ENCODE results near the gene GALNS. TPM values are rescaled to one million over a fixed set of nuclear protein-coding genes. Genes with fewer than 3 reads are reported as not detected.

The GALNS gene
- total RNA-seq, 1 donor from 2014 or later, result 62.2 TPM

DNA sequence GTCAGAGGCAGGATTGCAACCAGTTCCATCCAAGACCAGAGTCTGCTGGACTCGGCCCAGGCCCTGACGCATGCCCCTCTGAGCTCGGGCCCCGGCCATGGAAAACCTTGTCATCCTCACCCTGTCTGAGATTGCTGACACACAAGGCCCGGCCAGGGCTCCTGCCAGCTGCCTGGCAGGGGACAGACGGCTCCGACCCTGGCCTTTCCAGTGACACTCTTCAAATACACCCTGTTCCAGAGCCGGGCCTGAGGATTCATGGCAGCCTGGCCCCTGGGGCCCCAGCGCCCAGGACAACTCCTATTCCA lies 12.9 kb upstream of the GALNS start:
- Histone ChIP-seq H3K9me3 (no peaks in the 10 kb centered on the region), H3K27ac (no peak overlapping the region), H3K4me1 (no peaks in the 10 kb centered on the region), H3K4me3 (no peak overlapping the region), H3K36me3 (no peaks in the 10 kb centered on the region), H3K27me3 (no peaks in the 10 kb centered on the region)
- intact Hi-C loops (cut with DNase I), result no loop called here
- TF ChIP-seq, protein P1, sequence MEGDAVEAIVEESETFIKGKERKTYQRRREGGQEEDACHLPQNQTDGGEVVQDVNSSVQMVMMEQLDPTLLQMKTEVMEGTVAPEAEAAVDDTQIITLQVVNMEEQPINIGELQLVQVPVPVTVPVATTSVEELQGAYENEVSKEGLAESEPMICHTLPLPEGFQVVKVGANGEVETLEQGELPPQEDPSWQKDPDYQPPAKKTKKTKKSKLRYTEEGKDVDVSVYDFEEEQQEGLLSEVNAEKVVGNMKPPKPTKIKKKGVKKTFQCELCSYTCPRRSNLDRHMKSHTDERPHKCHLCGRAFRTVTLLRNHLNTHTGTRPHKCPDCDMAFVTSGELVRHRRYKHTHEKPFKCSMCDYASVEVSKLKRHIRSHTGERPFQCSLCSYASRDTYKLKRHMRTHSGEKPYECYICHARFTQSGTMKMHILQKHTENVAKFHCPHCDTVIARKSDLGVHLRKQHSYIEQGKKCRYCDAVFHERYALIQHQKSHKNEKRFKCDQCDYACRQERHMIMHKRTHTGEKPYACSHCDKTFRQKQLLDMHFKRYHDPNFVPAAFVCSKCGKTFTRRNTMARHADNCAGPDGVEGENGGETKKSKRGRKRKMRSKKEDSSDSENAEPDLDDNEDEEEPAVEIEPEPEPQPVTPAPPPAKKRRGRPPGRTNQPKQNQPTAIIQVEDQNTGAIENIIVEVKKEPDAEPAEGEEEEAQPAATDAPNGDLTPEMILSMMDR (IDR thresholded peaks at IDR 0.05), result no peak
- no peak for DNase-seq (ENCODE audit: low spot score in 2 of 2)

DNA sequence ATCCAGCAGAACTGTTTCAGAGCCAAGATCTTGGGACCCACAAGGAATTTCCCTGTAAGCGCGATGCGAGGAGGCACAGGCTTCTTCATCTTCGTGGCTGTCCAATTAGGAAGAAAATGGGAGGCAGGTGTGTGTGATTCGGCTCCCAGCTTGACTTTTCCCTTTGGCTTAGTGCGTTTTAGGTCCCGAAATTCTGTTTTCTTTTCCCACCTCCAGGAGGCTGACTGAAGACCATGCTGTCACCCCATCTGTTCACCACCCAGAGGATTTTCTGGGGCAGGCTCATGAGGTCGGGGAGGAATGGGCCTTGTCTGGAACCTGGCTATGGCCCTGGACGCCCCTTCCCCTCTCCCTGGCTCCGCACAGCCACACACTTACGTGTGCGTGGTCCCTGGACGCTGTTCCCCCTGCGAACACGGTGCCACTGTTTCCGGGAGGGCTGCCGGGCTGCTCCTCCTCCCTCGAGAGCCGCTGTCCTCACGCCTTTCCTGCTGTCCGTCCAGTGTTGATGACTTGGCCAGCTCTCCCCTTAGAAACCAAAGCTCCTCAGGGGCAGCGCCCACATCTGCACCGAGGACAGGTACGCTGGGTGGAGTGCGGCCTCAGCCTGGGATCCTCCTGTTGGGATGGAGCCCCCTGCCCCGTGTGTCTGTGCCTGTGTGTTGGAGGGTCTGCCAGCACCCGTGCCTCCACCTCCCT lies 12.4 kb upstream of the GALNS start:
- Histone ChIP-seq H3K4me1 (no peaks in the 10 kb centered on the region), H3K27ac (no peak overlapping the region)

DNA sequence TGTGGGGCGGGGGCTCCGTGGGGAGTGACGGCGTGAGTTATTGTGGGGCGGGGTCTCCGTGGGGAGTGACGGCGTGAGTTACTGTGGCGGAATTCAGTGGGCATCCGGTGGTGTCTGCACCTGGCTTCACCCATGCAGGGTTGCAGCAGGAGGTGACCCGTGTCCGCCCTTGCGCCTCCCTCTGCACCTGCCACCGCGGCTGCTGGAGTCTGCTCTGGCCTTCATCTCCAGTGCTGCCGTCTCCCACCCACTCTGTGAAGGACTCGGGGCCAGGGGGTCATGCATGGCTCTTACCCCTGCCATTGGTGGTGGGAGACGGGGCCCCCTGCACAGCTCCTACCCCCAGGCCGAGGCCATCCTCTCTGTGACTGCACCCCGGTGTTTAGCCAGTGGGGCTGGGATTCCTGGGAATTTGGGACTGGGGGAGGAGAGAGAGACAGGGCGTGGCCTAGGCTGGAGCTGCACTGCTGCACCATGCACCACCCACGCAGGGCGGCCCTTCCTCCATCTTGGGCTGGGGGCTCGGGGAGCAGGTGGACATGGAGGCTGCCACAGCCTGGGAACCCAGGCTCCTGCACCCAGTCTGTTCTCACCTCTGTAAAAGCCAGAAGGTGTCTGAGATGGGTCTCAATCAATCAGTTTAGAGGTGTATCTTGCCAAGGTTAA lies 11.0 kb upstream of the GALNS start:
- TF ChIP-seq, protein P1 (IDR thresholded peaks at IDR 0.05), result no peak
- Histone ChIP-seq H3K9me3 (no peaks in the 10 kb centered on the region), H3K27me3 (no peaks in the 10 kb centered on the region), H3K4me1 (no peaks in the 10 kb centered on the region), H3K36me3 (peaks cover 2 to 7% of the 10 kb centered on the region in 2 donors), H3K27ac (no peak overlapping the region), H3K4me3 (no peak overlapping the region)
- no peak for DNase-seq (ENCODE audit: low spot score in 2 of 2)
- intact Hi-C loops (cut with DNase I), result no loop called here

More for the DNA sequence above, 12.4 kb upstream of the GALNS start:
- TF ChIP-seq, protein P1 (IDR thresholded peaks at IDR 0.05), result no peak
- Histone ChIP-seq H3K9me3 (no peaks in the 10 kb centered on the region), H3K27me3 (no peaks in the 10 kb centered on the region), H3K36me3 (no peaks in the 10 kb centered on the region), H3K4me3 (no peak overlapping the region)
- DNase-seq (ENCODE audit: low spot score in 2 of 2), result no peak
- intact Hi-C loops (cut with DNase I), result no loop called here

DNA sequence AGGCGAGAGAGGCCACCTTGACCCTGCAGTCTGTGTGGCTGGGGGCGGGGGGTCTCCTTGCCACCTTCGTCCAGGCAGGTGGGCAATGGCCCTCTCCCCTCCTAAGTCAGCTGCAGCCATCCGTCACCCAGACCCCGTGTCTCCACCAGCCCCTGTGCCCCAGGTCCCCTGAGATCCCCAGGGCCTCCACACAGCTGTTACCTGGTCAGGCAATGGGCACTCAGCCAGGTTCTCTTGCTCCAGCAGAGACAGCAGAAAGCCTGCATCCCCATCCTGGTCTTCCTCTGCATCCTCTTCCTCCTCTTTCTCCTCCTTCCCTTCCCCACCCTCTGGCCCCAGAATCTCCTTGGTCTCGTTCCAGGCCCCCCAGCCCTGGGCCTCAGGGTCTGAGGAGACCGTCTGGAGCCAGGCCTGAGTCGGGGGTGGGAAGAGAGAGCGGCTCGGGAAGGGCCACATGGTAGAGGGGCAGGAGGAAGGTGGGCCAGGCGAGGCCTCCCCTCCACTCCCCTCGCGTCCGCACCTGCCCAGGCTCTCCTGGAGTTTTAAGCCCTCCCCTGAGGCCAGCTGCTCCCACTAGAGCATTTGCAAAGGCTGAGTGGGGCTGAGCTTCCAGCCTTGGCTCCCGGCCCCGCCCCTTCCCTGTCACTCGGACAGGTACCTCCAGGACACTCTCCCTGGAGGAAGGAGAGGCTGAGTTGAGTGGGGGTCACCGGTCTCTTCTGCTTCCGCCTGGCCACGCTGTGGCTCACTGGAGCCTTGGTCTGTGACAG lies 9.6 kb upstream of the GALNS start, which contains the start of gene PABPN1L:
Gene PABPN1L (minus strand): TSS at position 510 of the 770 bp plus-strand sequence. CDS start 54 bp downstream, at position 456.
- Histone ChIP-seq H3K27ac (no peak within 1 kb of the TSS), H3K36me3 (peaks cover 15 to 21% of the 10 kb centered on the region in 2 donors), H3K4me1 (no peaks in the 10 kb centered on the region), H3K9me3 (no peaks in the 10 kb centered on the region), H3K4me3 (no peak within 1 kb of the TSS), H3K27me3 (no peaks in the 10 kb centered on the region)
- no peak for DNase-seq (ENCODE audit: low spot score in 2 of 2)
- TF ChIP-seq, protein P1 (IDR thresholded peaks at IDR 0.05), result no peak
- intact Hi-C loops (cut with DNase I), result no loop called here

DNA sequence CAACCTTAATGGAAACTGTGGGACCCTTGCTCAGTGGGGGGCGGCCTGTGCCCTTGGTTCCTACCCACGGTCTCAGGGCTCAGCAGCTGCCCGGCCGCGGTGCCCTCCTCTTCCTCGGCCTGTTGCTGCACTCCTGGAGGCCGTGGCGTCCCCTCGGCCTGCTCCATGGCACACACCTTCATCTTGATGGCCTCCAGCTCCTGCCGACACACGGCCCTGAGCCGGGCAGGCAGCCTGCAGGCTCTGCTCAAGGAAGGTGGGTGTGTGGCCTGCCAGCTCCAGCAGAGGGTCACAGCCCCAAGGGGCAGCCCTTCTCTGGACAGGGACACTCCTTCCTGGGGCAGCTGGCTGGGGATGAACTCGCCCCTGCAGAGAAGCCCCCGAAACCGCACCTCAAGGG lies 9.0 kb upstream of the GALNS start:
- H3K4me3 ChIP-seq, result no peak overlapping the region
- peaks cover 21 to 27% of the 10 kb centered on the region in 2 donors for H3K36me3 ChIP-seq
- TF ChIP-seq, protein P1 (IDR thresholded peaks at IDR 0.05), result no peak
- no peak for DNase-seq (ENCODE audit: low spot score in 2 of 2)
- H3K9me3 ChIP-seq, result no peaks in the 10 kb centered on the region
- intact Hi-C loops (cut with DNase I), result no loop called here
- no peaks in the 10 kb centered on the region for H3K4me1 ChIP-seq
- no peaks in the 10 kb centered on the region for H3K27me3 ChIP-seq
- H3K27ac ChIP-seq, result no peak overlapping the region

All from ascending aorta (tissue), 2 donors.